MM.1S (cell line): ENCODE data around the gene ITGA8.

ENCODE experiments used
- EZH2 ChIP-seq: fragments of 300-600 bp; sonication (generic); optimal IDR thresholded peaks from 2 replicates; pipeline ENCODE3; 2017; ENCODE audit warnings: low read depth, mild to moderate bottlenecking, antibody characterized with exemption, low read length, mixed read lengths
- EZH2phosphoT487 ChIP-seq: fragments of 300-600 bp; sonication (generic); IDR thresholded peaks from 2 replicates; pipeline ENCODE4 v1.6.1; 2018; ENCODE audit warnings: antibody characterized with exemption, low read length
- TF ChIP-seq, protein P1 (sequence below): fragments of 300-600 bp; sonication (generic); IDR thresholded peaks from 2 replicates; pipeline ENCODE4 v1.5.1; 2016; ENCODE audit warnings: antibody characterized with exemption, low read length, mixed read lengths

DNA sequence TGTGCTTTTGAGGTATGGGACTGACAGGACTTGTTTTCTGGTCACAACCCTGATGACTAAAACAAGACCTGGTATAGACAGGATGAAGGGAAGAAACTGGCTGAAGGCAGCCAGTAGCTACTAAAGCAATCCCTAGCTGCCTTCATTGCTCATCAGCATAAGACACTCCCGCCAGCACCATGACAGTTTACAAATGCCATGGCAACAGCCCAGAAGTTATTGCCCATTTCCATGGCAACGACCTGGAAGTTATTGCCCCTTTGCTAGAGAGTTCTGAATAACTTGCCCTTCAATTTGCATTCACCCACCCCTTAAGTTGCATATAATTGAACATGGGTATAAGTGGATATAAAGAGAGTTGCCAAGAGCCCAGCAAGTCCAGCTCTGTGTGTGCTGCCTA, 179.0 kb downstream of the ITGA8 start:
- TF ChIP-seq, protein P1, sequence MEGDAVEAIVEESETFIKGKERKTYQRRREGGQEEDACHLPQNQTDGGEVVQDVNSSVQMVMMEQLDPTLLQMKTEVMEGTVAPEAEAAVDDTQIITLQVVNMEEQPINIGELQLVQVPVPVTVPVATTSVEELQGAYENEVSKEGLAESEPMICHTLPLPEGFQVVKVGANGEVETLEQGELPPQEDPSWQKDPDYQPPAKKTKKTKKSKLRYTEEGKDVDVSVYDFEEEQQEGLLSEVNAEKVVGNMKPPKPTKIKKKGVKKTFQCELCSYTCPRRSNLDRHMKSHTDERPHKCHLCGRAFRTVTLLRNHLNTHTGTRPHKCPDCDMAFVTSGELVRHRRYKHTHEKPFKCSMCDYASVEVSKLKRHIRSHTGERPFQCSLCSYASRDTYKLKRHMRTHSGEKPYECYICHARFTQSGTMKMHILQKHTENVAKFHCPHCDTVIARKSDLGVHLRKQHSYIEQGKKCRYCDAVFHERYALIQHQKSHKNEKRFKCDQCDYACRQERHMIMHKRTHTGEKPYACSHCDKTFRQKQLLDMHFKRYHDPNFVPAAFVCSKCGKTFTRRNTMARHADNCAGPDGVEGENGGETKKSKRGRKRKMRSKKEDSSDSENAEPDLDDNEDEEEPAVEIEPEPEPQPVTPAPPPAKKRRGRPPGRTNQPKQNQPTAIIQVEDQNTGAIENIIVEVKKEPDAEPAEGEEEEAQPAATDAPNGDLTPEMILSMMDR = no peak
- TF ChIP-seq EZH2 (no peak), EZH2phosphoT487 (no peak)
